HepG2 (cell line): ENCODE measurements around the gene HNRNPL. TPM values are rescaled to one million over a fixed set of nuclear protein-coding genes. Genes with fewer than 3 reads are reported as not detected.
A peak's percentile ranks its signal among the peaks of the same experiment; 100 is the strongest.

Source experiments
- CHD4 ChIP-seq: fragments of 200-600 bp; sonication (generic); IDR thresholded peaks from 2 replicates; pipeline ENCODE4 v1.7.0; 2017; ENCODE audit warnings: mild to moderate bottlenecking, low read length, borderline replicate concordance
- DMAP1 ChIP-seq: IDR thresholded peaks from 2 replicates; pipeline ENCODE4 v1.6.1; 2016
- HOXD1 ChIP-seq: sonication (generic); formaldehyde crosslinking; IDR thresholded peaks from 2 replicates; pipeline ENCODE4 v1.5.0; 2020; ENCODE audit warnings: missing genetic modification reagents
- MED1 ChIP-seq: sonication (generic); formaldehyde crosslinking; IDR thresholded peaks from 2 replicates; pipeline ENCODE4 v1.4.0; 2020; ENCODE audit warnings: missing genetic modification reagents
- MIXL1 ChIP-seq: IDR thresholded peaks from 2 replicates; pipeline ENCODE4 v1.6.1; 2016
- POLR2G ChIP-seq: fragments of 200-400 bp; formaldehyde crosslinking; IDR thresholded peaks from 2 replicates; pipeline ENCODE4 v1.6.1; 2018; ENCODE audit warnings: mild to moderate bottlenecking, low read depth, low read length, moderate library complexity
- PTBP1 ChIP-seq: fragments of 200-400 bp; formaldehyde crosslinking; IDR thresholded peaks from 2 replicates; pipeline ENCODE4 v1.6.1; 2018; ENCODE audit warnings: low read length, low read depth; ENCODE audit not compliant: poor library complexity, severe bottlenecking
- SOX13 ChIP-seq, 3 experiments: fragments of 450-650 bp in 1 of 3; sonication (generic) in 1 of 3; formaldehyde crosslinking in 1 of 3; IDR thresholded peaks in 2 of 3; conservative IDR thresholded peaks in 1 of 3; 2 replicates each; pipeline versions ENCODE4 v1.5.0 to v1.6.1; 2016 to 2020; ENCODE audit warnings: antibody characterized with exemption in 1 of 3, mild to moderate bottlenecking in 1 of 3, missing compliant biosample characterization in 1 of 3, missing genetic modification reagents in 1 of 3, moderate library complexity in 1 of 3
- ZNF17 ChIP-seq: sonication (generic); formaldehyde crosslinking; IDR thresholded peaks from 2 replicates; pipeline ENCODE4 v1.5.0; 2020; ENCODE audit warnings: mild to moderate bottlenecking, missing genetic modification reagents
- ZNF235 ChIP-seq: sonication (generic); formaldehyde crosslinking; IDR thresholded peaks from 2 replicates; pipeline ENCODE4 v1.8.1; 2023; ENCODE audit warnings: mild to moderate bottlenecking, missing genetic modification reagents, borderline replicate concordance
- ZNF264 ChIP-seq: sonication (generic); formaldehyde crosslinking; IDR thresholded peaks from 2 replicates; pipeline ENCODE4 v1.4.0; 2020; ENCODE audit warnings: missing genetic modification reagents
- ZNF274 ChIP-seq: sonication (generic); formaldehyde crosslinking; IDR thresholded peaks from 2 replicates; pipeline ENCODE4 v1.5.1; 2020; ENCODE audit warnings: mild to moderate bottlenecking, missing genetic modification reagents
- polyA plus RNA-seq, 8 experiments: library from polyadenylated mRNA; depleted of rRNA in 3 of 8; stranded (reverse) in 7 of 8; unstranded in 1 of 8; fragments of >200 nt; fragmentation: Illumina TruSeq in 4 of 8; extraction: Trizol in 4 of 8; gene quantifications; 2 replicates each; pipeline versions ENCODE4 v1.2.1 to v1.2.3, GENCODE V29; 2011 to 2016; ENCODE audit warnings: low read depth in 4 of 8, missing spikeins in 1 of 8, mixed read lengths in 1 of 8; ENCODE audit not compliant: insufficient read depth in 1 of 8
- total RNA-seq, 5 experiments: library from RNA; depleted of rRNA; stranded (reverse); fragments of >200 nt; fragmentation: Illumina TruSeq; extraction: Trizol; gene quantifications; 2 replicates each; pipeline ENCODE4 v1.2.3, GENCODE V29; 2016; ENCODE audit warnings: low read depth in 1 of 5
- TF ChIP-seq, protein P1 (sequence below): sonication (generic); formaldehyde crosslinking; IDR thresholded peaks from 2 replicates; pipeline ENCODE4 v1.5.1; 2020; ENCODE audit warnings: mild to moderate bottlenecking, missing genetic modification reagents, borderline replicate concordance
- TF ChIP-seq, protein P2 (sequence below): sonication (generic); IDR thresholded peaks from 2 replicates; pipeline ENCODE4 v1.6.1; 2016; ENCODE audit warnings: low read depth, borderline replicate concordance
- TF ChIP-seq, protein P3 (sequence below): IDR thresholded peaks from 2 replicates; pipeline ENCODE4 v1.6.1; 2016; ENCODE audit warnings: mild to moderate bottlenecking
- TF ChIP-seq, protein P4 (sequence below): sonication (generic); formaldehyde crosslinking; IDR thresholded peaks from 2 replicates; pipeline ENCODE4 v1.4.0; 2020; ENCODE audit warnings: missing genetic modification reagents, borderline replicate concordance

HNRNPL gene
- total and polyA plus RNA-seq, 2 of the 13 experiments (the other 11 are each of a cell fraction or from before 2014, with no cell fraction given) = 156 to 278 TPM

DNA sequence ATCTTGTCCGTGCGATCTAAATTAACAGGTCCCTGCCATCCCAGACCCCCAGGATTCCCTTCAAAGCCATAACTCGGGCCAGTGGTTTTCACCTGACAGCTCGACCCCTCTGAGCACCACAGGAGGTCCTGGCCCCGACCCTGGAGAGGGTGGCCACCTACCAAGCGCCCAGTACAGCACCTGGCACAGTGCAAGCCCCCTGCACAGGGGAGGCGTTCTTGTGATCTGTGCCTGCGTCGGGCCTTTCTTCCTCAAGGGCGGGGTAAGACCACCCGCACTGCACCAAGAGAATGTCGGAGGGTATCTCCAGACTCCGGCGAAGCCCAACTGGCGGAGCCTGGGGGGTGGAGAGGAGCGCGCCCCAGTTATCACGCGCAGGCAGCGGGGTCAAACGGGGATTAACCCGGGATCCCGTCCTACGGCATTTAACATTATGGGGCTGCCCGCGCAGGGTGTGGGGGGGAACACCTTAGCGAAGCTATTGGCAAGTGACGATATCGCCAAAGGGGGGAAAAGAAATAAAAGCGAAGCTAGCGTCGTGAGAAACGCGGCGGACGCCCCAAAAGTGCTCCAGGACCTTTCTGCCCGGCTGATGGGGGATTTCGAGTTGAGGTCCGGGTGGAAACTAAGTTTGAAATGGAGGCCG is 1.3 kb upstream of the HNRNPL start (continued):
- TF ChIP-seq, protein P1, sequence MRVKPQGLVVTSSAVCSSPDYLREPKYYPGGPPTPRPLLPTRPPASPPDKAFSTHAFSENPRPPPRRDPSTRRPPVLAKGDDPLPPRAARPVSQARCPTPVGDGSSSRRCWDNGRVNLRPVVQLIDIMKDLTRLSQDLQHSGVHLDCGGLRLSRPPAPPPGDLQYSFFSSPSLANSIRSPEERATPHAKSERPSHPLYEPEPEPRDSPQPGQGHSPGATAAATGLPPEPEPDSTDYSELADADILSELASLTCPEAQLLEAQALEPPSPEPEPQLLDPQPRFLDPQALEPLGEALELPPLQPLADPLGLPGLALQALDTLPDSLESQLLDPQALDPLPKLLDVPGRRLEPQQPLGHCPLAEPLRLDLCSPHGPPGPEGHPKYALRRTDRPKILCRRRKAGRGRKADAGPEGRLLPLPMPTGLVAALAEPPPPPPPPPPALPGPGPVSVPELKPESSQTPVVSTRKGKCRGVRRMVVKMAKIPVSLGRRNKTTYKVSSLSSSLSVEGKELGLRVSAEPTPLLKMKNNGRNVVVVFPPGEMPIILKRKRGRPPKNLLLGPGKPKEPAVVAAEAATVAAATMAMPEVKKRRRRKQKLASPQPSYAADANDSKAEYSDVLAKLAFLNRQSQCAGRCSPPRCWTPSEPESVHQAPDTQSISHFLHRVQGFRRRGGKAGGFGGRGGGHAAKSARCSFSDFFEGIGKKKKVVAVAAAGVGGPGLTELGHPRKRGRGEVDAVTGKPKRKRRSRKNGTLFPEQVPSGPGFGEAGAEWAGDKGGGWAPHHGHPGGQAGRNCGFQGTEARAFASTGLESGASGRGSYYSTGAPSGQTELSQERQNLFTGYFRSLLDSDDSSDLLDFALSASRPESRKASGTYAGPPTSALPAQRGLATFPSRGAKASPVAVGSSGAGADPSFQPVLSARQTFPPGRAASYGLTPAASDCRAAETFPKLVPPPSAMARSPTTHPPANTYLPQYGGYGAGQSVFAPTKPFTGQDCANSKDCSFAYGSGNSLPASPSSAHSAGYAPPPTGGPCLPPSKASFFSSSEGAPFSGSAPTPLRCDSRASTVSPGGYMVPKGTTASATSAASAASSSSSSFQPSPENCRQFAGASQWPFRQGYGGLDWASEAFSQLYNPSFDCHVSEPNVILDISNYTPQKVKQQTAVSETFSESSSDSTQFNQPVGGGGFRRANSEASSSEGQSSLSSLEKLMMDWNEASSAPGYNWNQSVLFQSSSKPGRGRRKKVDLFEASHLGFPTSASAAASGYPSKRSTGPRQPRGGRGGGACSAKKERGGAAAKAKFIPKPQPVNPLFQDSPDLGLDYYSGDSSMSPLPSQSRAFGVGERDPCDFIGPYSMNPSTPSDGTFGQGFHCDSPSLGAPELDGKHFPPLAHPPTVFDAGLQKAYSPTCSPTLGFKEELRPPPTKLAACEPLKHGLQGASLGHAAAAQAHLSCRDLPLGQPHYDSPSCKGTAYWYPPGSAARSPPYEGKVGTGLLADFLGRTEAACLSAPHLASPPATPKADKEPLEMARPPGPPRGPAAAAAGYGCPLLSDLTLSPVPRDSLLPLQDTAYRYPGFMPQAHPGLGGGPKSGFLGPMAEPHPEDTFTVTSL = peak; percentile 29; the same call in 1 of the 2 replicates
- TF ChIP-seq, protein P2, sequence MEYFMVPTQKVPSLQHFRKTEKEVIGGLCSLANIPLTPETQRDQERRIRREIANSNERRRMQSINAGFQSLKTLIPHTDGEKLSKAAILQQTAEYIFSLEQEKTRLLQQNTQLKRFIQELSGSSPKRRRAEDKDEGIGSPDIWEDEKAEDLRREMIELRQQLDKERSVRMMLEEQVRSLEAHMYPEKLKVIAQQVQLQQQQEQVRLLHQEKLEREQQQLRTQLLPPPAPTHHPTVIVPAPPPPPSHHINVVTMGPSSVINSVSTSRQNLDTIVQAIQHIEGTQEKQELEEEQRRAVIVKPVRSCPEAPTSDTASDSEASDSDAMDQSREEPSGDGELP = no peak
- TF ChIP-seq ZNF17 (CRISPR knock-in tag) (peak; percentile 33; the same call in 1 of the 2 replicates), DMAP1 (peak; percentile 6; the same call in 1 of the 2 replicates), CHD4 (peak; percentile 72; the same call in 1 of the 2 replicates), ZNF274 (CRISPR knock-in tag) (0 out of 2 replicates have a peak, but pooled peaks have one; percentile 67), POLR2G (peak; percentile 16; the same call in 1 of the 2 replicates), ZNF264 (CRISPR knock-in tag) (peak; percentile 78; the same call in 1 of the 2 replicates), HOXD1 (CRISPR knock-in tag) (no peak), SOX13 (IDR thresholded peaks at IDR 0.05) (no peak), SOX13 (CRISPR knock-in tag; conservative IDR thresholded peaks at IDR 0.05 in 1 of 2, IDR thresholded peaks at IDR 0.05 in 1 of 2) (0 out of 4 replicates have a peak, but pooled peaks of 1 of the 2 experiments have one; percentile 8), ZNF235 (CRISPR knock-in tag) (0 out of 2 replicates have a peak, but pooled peaks have one; percentile 25), MIXL1 (CRISPR knock-in tag) (no peak), PTBP1 (peak; percentile 56), MED1 (CRISPR knock-in tag) (0 out of 2 replicates have a peak, but pooled peaks have one; percentile 0)
- TF ChIP-seq, protein P3, sequence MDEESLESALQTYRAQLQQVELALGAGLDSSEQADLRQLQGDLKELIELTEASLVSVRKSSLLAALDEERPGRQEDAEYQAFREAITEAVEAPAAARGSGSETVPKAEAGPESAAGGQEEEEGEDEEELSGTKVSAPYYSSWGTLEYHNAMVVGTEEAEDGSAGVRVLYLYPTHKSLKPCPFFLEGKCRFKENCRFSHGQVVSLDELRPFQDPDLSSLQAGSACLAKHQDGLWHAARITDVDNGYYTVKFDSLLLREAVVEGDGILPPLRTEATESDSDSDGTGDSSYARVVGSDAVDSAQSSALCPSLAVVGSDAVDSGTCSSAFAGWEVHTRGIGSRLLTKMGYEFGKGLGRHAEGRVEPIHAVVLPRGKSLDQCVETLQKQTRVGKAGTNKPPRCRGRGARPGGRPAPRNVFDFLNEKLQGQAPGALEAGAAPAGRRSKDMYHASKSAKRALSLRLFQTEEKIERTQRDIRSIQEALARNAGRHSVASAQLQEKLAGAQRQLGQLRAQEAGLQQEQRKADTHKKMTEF (CRISPR knock-in tag) = no peak
- TF ChIP-seq, protein P4, sequence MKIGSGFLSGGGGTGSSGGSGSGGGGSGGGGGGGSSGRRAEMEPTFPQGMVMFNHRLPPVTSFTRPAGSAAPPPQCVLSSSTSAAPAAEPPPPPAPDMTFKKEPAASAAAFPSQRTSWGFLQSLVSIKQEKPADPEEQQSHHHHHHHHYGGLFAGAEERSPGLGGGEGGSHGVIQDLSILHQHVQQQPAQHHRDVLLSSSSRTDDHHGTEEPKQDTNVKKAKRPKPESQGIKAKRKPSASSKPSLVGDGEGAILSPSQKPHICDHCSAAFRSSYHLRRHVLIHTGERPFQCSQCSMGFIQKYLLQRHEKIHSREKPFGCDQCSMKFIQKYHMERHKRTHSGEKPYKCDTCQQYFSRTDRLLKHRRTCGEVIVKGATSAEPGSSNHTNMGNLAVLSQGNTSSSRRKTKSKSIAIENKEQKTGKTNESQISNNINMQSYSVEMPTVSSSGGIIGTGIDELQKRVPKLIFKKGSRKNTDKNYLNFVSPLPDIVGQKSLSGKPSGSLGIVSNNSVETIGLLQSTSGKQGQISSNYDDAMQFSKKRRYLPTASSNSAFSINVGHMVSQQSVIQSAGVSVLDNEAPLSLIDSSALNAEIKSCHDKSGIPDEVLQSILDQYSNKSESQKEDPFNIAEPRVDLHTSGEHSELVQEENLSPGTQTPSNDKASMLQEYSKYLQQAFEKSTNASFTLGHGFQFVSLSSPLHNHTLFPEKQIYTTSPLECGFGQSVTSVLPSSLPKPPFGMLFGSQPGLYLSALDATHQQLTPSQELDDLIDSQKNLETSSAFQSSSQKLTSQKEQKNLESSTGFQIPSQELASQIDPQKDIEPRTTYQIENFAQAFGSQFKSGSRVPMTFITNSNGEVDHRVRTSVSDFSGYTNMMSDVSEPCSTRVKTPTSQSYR (CRISPR knock-in tag) = 0 out of 2 replicates have a peak, but pooled peaks have one; percentile 11
